Suprapubic skin (tissue), 4 donors: ENCODE data around the gene GBP1.

ENCODE experiments used
- POLR2A ChIP-seq, 2 donors: fragments of 450-650 bp; IDR thresholded peaks; one replicate each; pipeline ENCODE4 v1.6.1; 2017; ENCODE audit warnings: antibody characterized with exemption in 2 of 2, mild to moderate bottlenecking in 2 of 2, moderate library complexity in 2 of 2
- POLR2AphosphoS5 ChIP-seq, 3 donors: sonication (generic); formaldehyde crosslinking; IDR thresholded peaks; one replicate each; pipeline ENCODE4 v1.6.1; 2017; ENCODE audit warnings: antibody characterized with exemption in 3 of 3
- TF ChIP-seq, protein P1 (sequence below), 2 donors: fragments of 200-600 bp in 1 of 2; fragments of 450-650 bp in 1 of 2; sonication (generic) in 1 of 2; IDR thresholded peaks; one replicate each; pipeline ENCODE4 v1.5.1; 2016 to 2019; ENCODE audit warnings: antibody characterized with exemption in 2 of 2, mild to moderate bottlenecking in 1 of 2, moderate library complexity in 1 of 2

DNA sequence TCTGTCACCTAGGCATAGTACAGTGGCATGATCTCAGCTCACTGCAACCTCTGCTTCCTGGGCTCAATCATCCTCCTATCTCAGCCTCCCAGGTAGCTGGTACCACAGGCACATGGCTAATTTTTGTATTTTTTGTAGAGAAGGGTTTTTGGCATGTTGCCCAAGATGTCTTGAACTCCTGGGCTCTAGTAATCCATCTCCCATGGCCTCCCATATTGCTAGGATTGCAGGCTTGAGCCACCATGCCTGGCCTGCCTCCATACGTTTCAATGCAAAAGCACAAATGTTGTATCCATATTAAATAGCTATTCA, 24.7 kb downstream of the GBP1 start:
- TF ChIP-seq, protein P1, sequence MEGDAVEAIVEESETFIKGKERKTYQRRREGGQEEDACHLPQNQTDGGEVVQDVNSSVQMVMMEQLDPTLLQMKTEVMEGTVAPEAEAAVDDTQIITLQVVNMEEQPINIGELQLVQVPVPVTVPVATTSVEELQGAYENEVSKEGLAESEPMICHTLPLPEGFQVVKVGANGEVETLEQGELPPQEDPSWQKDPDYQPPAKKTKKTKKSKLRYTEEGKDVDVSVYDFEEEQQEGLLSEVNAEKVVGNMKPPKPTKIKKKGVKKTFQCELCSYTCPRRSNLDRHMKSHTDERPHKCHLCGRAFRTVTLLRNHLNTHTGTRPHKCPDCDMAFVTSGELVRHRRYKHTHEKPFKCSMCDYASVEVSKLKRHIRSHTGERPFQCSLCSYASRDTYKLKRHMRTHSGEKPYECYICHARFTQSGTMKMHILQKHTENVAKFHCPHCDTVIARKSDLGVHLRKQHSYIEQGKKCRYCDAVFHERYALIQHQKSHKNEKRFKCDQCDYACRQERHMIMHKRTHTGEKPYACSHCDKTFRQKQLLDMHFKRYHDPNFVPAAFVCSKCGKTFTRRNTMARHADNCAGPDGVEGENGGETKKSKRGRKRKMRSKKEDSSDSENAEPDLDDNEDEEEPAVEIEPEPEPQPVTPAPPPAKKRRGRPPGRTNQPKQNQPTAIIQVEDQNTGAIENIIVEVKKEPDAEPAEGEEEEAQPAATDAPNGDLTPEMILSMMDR (IDR thresholded peaks at IDR 0.05) = no peak
- TF ChIP-seq POLR2A (IDR thresholded peaks at IDR 0.05) = no peak
- no peak for TF ChIP-seq POLR2AphosphoS5 (IDR thresholded peaks at IDR 0.05)
